ENCODE data around the gene RTEL1.
"Not testable (repeated sequence)": the region's sequence is repeated elsewhere in the genome, so short reads cannot be mapped to it uniquely, and the experiment has no call there.

Gene RTEL1

DNA sequence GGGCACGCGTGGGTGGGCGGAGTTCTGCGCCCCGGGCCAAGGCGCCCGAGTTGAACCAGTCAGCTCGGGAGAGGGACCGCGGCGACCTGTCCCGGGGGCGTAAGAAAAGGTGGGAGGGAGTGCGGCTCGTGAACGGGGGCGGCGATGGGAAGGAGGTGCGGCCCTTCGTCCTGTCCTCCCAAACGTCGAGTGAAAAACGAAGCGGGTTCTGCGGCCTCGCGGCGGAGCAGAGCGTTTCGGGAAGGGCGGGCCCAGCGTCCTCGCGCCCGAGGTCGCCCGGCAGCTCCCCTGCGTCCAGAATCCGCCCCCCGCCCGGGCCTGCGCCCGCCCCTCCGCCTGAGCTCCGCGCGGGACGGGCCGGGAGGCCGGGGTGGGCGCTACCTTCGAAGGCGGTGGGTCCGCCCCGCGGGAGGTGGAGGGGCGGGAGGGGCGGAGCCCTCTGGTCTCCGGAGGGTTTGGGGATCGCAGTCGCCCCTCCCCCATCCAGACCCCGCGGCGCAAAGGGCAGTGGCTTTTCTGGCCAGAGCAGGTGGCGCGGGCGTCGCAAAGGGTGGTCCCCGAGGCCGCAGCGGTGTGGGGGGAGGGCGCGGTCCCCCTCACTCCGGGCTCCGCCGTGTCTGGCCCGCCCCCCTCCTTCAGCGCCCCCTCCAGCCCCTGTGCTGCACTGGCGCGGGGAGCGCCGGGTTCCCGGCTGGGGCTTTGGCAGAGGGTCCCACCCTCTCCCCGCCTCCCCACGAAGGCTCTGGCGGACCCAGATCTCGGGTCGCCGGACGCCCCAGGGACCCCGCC, 5.7 kb upstream of the RTEL1 start:
- DNase-seq, result peak; percentile 32

DNA sequence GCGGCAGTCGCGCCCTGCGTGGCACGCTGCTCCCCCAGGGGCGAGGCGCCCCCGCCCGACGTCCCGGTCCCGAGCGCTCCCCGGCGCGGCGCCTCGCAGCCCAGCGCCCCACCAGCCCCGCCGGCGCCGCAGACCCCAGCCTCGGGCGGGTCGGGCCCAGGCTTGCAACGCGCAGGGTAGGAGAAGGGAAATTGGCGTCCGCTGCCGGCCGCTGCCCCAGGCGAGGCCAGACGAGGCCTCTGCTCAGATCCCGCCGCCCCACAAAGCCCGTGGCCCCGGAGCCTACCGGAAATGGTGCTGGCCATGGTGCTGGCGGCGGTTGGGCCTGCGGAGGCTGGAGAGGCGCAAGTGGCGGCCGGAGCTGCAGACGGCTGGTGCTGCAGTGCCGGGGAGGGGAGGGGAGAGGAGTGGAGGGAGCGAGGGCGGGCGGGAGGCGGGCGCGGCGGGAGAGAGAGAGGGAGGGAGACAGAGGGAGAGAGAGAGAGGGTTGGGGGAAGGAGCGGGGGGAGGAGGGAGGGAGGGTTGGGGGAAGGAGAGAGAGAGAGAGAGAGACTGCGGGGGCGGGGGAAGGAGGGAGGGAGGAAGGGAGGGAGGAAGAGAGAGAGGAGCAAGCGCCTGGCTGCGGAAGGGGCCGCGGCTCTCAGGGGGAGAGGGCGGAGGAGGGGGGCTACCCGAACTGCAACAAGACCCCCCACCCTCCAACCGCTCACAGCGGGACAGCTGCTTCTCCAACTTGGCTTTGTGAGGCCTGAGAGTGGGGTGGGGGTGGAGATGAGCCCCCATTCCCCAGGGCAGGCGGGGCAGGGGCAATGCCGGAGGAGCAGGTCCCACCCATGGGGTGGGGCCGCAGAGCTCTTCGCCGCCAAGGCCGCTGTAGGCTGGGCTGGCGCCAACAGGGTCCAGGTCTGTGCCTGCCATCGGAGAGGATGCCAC, 4.8 kb upstream of the RTEL1 start, which contains the start of gene STMN3:
Gene STMN3 (minus strand): TSS at position 384 of the 933 bp plus-strand sequence. CDS start 79 bp downstream, at position 305.
- peak; percentile 90 for DNase-seq

DNA sequence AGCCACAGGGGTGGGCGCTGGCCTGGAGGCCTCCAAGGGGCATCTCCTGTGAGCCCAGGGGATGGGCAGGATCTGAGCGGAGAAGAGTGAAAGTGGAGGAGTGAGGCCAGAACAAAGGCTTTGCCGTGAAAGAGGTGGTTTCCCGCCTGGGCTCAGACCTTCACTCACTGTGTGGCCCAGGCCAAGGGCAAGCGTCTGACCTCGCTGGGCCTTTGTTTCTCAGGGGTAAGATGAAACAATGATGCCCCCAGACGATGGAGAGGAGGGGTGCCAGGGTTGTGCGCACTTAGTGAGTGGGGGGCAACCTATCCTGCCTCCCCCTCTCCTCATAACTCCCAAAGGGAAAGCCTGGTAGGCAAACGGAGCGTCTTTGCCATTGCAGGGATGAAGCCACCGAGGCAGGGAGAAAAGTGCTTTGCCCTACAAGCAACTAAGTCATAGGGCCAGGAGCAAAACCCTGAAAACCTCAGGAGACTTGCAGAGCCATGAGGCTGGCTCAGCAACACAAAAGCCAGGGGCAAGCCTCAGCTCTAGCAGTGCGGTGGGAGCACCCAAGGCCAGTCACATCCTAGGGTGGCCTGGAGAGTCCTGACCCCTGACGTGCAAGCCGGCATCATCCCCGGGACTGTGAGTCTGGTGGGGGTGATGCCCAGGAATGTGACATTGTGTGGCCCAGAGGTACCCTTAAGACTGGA, 4.0 kb upstream of the RTEL1 start:
- no peak for DNase-seq

DNA sequence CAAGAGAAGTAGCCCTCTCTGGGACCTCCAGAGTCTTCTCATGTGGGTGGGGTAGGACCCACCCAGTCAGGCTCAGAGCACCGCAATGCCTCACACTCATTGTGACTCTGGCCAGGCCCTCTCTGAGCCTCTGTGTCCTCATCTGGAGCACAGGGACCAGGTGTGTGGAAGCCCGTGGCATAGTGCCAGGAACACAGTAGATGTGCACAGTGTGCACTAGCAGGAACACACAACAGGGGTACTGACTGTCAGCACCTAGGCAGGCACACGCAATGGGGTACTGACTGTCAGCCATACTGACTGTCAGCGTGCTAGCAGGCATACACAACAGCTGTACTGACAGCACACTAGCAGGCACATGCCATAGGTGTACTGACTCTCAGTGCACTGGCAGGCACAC, 2.9 kb upstream of the RTEL1 start:
- no peak for DNase-seq

DNA sequence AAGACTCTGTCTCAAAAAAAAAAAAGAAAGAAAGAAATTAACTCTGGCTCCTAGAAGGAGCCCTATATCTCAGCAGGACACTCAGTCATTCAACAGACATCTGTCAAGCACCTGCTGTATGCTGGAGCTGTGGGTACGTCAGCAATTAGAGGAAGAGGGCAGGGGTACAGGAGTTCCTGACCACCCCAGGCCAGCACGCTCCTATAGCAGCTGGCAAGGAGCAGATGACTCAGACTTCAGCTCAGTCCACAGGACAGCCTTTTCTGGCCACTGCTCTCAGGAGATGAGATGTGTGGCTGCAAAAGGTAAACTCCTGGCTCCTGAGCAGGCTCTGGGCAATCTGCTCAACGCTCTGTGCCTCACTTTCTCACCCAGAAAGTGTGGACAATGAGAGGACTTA, 1.7 kb upstream of the RTEL1 start:
- no peak for DNase-seq

DNA sequence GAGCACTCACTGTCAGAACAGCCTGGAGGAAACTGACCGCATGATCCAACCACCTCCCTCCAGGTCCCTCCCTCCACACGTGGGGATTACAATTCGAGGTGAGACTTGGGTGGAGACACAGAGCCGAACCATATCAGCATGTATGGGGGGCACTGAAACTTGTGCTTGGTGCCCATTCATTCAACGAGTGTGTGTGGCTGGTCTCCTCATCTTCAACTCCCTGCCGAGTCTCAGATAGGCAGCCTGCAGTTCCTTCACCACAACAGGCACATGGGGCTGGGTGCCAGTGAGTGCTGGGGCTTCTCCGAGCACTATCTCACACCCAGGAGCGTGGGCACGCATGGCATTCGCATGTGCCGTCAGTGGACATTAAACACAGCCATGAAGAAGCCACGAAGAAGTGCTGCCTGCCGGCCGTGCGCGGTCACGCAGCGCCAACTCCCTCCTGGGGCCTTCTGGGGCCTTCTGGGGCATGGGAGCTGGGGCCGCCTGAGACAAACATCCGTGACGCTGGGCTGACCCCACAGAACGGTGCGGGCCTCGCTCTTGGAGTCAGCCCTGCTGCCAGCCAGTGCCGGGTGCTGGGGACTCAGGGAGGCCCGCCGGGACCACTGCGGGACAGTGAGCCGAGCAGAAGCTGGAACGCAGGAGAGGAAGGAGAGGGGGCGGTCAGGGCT, 714 bp upstream of the RTEL1 start:
- peak; percentile 40 for DNase-seq

DNA sequence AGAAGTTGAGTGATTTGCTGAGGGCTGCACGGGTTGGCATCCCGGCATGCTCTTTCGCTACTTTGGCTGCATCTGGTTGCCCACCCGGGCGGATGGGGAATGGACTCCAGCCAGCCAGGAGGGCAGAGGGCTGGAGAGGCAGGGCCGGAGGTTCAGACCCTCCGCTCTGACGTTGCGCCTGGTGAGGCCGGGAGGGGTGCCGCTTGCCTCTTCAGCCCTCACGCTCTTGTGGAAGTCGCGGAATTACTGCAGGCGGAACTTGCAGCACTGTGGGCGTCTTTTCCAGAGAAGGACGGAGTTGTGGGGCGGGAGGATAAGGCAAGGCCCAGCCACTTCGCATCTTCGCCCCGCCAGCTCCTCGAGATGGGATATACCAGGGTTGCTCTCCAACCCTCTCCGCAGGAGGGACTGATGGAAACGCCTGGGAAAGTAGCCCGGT, 656 bp downstream of the RTEL1 start:
- DNase-seq, result peak; percentile 66

DNA sequence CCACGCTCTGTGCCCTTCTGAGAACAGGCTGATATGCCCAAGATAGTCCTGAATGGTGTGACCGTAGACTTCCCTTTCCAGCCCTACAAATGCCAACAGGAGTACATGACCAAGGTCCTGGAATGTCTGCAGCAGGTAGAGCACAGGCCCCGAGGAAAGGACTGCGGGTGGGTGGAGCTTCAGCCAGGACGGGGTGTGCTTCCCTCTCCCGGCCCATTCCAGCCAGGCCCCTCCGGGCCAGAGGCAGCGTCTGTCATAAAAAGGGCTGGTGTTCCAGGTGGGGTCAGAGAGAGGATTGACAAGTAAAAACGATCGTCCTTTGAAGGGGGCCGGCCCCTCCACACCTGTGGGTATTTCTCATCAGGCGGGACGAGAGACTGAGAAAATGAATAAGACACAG, 1.3 kb downstream of the RTEL1 start:
- DNase-seq, result no peak

DNA sequence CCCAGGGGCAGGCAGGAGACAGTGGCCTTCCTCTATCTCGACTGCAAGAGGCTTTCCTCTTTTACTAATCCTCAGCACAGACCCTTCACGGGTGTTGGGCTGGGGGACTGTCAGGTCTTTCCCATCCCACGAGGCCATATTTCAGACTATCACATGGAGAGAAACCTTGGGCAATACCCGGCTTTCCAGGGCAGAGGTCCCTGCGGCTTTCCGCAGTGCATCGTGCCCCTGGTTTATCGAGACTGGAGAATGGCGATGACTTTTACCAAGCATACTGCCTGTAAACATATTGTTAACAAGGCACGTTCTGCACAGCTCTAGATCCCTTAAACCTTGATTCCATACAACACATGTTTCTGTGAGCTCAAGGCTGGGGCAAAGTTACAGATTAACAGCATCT, 2.1 kb downstream of the RTEL1 start:
- DNase-seq, result not testable (repeated sequence)

DNA sequence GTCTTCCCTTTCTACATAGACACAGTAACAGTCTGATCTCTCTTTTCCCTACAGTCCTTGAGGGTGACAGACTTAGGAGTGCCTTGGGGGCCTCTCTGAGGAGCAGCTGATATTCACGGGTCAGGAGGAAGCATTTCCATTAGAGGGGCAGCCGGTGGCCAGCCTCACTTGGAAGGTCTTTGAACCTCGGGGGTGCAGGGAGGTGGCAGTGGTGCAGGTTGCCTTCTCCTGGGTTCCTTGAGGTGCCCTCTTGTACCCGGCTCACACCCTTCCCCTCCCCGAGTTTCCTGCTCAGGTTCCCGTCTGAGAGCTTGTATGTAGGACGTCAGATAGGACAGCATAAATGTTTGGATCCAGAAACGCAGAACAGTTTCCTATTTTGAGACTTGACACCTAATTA, 2.5 kb downstream of the RTEL1 start:
- DNase-seq, result no peak

DNA sequence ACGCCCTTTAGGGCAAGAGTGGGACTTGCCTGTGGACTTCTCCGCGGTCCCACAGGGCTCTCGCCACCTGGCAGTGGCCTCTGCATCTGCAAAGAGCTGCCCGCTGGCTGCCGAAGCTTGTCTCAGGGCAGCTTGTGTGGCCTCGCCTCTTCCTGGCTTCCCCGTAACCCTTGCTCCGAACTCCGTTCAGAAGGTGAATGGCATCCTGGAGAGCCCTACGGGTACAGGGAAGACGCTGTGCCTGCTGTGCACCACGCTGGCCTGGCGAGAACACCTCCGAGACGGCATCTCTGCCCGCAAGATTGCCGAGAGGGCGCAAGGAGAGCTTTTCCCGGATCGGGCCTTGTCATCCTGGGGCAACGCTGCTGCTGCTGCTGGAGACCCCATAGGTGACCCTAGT, 3.0 kb downstream of the RTEL1 start:
- DNase-seq, result no peak

DNA sequence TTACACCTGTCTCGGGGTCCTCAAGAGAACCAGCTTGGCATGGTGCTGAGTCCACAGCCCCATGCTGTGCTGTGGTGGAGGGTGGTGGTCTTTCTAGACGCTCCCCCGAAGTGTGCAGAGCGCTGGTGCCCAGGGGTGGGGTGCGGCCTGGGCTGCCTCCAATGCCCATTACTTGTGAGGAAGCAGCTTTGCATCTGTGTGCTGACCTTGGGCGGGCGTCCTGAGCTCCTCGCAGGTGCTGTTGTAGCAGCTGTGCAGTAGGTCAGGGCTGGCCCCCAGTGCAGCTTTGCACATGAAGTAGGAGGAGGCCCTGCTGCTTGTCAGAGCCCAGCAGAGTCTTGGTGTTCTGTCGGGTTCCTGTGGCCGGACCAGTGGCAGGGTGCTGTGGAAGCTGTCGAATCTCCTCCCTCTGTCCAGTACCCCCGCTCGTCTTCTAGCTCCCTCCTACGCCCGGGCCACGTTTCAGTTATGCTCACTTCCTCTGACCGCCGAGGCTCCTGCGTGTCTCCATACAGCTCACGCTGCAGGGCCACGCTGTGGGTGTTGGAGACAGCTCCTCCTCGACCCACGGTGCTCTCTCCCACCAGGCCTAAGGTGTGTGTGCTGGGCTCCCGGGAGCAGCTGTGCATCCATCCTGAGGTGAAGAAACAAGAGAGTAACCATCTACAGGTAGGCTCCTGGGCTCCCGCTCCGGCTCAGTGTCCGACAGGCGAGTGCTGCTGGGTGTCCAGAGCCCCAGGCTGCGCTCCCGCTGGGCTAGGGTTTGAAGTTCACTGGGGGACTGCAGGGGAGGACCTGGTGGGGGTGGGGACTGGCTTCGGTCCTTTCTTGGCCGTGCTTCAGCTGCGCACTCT, 4.1 kb downstream of the RTEL1 start:
- DNase-seq, result no peak

DNA sequence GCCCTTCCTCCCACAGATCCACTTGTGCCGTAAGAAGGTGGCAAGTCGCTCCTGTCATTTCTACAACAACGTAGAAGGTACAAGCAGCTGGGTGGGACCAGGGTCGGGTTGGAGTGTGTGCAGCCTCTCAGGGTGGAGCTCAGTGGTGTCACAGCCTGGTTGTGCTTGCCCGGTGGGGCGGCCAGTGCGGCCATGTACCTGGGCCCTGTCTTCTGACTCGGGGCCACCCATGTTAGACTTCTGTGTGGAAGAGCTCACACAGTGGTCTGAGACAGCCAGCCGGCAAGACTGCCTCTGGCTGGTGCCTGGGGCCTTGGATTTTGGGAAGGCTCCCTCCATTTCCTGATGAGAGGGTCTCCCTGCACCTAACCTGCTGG, 4.7 kb downstream of the RTEL1 start:
- no peak for DNase-seq

DNA sequence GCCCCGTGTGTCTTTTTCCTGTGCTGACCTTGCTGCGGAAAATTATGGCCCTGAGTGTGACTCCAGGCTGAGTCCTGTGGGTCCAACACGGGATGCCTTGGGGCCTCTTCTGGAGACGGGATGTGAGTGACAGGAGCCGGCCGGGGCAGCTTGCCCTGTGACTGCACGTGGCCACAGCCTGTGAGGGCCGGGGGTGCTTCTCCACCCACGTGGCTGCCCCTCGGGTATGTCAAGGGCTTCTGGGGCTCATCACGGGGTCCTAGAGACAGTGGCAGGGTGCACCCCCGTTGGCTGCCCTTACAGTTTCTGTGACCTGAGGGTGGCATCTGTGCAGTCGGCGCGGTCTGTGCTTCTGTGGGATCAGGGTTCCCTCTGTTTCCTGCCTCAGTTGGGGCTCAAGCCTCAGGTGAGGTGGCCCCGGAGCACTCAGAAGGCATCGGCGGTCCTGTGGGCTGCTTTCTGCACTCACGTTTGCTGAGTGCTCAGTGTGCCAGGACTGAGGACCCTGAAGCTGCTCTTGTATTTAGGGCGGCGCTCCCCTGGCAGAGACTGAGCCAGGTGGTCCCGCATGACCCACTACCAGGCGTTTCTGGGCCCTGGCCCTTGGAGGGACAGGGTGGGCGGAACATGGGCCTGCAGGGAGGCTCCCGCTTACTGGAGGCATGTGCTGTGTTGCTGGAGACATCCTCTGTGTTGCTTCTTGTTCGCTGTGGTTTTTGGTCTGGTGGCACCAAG, 5.4 kb downstream of the RTEL1 start:
- DNase-seq, result no peak

DNA sequence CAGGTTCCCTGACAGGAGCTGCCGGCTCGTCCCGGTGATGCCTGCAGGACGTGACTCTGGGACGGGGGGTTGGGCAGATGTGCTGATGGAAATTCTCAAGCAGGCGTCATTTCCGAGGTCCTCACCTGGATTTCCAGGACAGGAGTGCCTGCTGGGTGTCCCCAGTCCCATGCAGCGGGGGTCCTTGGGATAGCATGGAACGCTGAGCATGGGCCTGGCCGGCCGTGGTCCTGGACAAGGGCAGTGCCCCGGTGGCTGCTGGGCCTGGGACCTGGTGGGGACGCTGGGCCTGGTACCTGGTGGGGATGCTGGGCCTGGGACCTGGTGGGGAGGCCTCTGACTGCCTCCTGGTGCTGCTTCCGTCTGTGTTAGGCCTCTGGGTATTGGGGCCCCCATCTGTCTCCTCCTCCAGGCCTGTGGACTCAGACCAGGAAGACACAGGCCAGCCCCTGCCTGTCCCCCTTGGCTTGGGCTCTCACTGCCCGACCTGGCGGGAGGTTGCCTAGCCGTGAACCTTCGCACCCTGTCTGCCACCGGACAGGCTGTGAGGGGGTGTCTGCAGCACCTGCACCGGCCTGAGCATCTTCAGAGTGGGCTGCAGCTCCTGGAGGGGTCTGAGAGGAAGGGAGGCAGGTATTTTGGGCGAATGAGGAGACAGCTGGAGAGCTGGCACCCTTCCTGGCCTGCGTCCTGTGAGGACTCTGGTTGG, 6.2 kb downstream of the RTEL1 start:
- no peak for DNase-seq

DNA sequence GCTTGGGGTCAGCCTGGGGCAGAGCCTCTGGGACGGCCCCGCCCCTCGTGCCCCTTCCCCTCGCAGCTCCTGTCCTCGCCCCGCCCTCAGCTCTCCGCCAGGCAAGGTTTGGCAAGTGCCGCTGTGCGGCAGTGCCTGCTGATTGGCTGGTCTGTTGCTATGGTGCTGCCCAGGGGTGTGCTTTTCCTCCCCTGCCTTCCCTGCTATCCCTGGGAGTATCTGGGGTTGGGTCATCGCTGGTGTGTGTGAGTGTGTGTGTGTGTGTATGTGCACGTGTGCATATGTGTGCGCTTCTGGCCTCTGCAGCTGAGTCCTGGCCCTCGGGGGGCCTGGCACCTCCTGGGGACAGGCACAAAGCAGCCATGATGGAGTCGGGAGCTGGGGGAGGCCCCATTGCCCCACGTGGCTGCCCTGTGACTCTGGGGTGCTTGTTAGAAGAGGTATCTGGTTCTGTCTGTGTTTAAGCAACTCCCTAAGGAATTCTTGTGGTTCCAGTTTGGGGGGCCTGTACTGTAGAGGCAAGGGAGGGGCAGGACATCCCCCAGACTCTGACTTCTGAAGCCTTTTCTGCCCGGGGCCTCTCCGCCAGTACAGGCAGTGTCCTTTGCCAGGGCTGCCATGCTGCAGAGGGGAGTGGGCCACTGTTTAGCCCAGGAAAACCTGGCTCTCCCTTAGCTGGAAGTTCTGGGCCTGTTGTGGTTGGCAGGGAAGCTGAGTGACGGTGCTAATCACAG, 6.9 kb downstream of the RTEL1 start:
- no peak for DNase-seq

DNA sequence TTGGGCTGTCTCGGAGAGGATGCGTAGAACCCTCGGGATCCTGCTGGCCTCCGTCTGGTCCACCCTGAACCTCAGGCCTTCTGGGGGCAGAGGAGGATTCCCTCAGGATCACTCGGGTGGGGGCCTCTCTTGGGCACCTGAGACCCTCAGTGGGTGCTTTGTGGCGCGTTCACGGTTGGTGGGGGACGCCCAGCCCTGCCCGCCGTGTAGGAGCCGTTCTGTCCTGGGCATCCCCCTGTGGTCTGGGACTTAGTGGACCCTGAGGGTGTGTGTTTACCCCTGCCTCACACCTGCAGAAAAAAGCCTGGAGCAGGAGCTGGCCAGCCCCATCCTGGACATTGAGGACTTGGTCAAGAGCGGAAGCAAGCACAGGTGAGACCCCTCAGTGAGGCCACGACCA, 7.6 kb downstream of the RTEL1 start:
- no peak for DNase-seq

DNA sequence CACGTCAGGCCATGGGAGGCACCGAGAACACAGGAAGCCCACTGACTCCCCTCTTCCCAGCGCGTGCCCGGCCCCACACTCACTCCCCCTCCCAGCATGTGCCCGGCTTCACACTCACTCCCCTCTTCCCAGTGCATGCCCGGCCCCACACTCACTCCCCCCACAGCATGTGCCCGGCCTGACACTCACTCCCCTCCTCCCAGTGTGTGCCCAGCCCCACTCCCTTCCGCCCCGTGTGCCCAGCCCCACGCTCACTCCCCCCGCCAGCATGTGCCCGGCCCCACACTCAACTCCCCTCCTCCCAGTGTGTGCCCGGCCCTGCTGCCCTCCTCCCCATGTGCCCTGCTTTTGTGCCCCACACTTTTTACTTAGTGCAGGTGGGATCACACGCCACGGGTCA, 9.7 kb downstream of the RTEL1 start:
- no peak for DNase-seq

DNA sequence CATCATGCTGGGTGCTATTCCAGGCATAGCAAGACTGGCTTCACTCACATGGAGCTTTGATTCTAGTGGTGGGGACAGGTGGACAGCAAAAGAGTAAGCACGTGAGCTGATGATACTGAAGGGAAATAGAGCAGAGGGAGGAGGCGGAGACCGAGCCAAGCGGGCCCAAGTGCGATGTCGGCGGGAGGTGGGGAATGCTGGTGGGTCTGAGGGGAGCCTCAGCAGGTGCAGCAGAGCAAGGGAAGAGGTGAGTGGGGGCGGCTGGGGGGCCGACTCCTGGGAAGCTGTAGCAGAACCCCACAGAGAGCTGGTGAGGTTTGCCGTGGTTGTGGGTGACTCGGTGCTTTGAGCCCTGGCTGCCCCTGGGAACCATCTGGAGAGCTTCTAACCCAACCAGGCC, 10.2 kb downstream of the RTEL1 start:
- no peak for DNase-seq

DNA sequence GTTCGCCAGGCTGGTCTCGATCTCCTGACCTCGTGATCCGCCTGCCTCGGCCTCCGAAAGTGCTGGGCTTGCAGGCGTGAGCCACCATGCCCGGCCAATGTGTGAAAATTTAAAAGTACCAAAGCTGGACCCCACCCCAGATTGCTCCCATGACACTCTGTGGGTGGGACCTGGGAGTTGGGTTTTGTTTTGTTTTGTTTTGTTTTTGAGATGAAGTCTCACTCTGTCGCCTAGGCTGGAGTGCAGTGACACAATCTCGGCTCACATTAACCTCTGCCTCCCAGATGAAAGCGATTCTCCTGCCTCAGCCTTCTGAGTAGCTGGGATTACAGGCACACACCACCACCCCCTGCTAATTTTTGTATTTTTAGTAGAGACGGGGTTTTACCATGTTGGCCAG, 13.6 kb downstream of the RTEL1 start:
- not testable (repeated sequence) for DNase-seq

Measured in hematopoietic multipotent progenitor cell treated with erythropoietin and hydrocortisone succinate and interleukin-3 and kit ligand, for 6 days (in vitro differentiated cells).